HG03064 (cell line): ENCODE measurements around the gene RMI1.
"Not testable (repeated sequence)": the region's sequence is repeated elsewhere in the genome, so short reads cannot be mapped to it uniquely, and the experiment has no call there.

Source experiments
- ATAC-seq: cut with Tn5 transposase; IDR thresholded peaks from one replicate; pipeline ENCODE4 v1.9.1; 2021; ENCODE audit warnings: low read depth; ENCODE audit not compliant: unreplicated experiment

RMI1 gene

DNA sequence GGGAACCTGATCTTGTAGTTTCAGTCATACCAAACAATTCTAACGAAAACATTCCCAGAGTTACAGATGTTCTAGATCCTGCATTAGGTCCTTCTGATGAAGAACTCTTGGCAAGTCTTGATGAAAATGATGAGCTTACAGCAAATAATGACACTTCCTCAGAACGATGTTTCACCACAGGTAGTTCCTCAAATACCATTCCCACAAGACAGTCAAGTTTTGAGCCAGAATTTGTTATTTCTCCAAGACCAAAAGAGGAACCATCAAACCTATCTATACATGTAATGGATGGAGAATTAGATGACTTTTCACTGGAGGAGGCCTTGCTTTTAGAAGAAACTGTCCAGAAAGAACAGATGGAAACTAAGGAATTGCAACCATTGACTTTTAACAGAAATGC lies 21.0 kb downstream of the RMI1 start:
- no peak for ATAC-seq

DNA sequence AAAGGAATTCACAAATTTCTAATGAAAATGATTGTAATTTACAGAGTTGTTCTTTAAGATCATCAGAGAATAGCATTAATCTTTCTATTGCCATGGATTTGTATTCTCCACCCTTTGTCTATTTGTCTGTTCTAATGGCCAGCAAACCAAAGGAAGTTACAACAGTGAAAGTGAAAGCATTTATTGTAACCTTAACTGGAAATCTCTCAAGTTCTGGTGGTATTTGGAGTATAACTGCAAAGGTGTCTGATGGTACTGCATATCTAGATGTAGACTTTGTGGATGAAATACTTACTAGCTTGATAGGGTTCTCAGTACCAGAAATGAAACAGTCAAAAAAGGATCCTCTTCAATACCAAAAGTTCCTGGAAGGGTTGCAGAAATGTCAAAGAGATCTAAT lies 21.7 kb downstream of the RMI1 start:
- no peak for ATAC-seq

DNA sequence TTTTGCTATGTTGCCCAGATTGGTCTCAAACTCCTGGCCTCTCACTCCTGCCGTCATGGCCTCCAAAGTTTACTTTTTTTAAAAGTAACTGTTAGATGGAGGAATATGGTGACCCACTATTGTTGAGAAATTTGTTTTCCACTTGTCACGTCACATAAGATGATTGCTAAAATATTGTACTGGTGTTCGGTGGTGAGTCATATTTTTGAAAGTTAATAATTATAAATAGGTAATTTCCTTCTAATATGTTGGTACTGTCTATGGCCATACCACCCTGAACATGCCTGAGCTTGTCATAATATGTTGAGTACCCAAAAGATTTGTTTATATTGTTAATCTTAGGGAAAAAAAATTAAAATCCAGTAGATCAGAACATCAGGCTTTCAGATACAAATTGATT lies 22.6 kb downstream of the RMI1 start:
- no peak for ATAC-seq

DNA sequence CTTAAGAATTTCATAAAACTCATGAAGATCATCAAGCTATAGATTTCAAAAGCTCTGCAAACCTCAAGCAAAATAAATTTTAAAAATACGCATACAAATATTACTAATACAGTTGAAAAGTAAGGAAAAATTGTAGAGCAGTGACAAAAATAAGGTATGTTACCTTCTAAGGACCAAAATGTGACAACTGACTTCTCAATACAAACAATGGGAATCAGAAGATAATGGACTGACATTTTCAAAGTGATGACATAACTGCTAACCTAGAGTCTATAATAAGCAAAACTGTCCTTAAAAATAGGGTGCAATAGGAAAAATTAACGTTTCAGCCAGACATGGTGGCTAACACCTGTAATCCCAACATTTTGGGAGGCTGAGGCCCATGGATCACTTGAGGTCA lies 27.1 kb downstream of the RMI1 start:
- ATAC-seq, result no peak

DNA sequence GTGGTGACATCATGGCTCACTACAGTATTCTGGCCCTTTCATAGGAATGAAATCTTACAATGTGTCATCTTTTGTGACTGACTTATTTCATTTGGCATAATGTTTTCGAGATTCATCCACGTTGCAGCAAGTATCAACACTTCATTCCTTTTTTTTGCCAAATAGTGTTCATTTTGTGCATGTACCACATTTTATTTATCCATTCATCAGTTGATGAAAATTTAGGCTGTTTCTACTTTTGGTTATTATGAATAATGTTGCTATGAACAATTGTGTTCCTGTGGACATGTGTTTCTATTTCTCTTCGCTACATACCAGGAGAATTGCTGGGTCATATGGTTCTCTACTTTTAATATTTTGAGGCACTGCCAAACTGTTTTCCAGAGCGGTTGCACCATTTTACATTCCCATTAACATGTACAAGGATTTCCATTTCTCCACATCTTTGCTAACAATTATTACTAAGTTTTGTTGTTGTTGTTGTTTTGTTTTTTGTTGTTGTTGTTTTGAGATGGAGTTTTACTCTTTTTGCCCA lies 43.5 kb downstream of the RMI1 start:
- no peak for ATAC-seq

DNA sequence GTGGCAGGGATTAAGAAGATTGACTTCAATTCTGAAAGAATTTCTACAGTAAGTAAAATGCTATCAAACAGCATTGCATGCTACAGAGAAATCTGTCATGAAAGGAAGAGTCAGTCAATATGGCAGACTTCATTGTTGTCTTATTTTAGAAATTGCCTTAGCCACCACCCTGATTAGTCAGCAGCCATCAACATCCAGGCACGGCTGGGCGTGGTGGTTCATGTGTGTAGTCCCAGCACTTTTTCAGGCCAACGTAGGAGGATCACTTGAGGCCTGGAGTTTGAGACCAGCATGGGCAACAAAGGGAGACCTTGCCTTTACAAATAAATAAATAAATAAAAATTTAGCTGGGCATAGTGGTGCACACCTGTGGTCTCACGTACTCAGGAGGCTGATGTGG lies 46.6 kb downstream of the RMI1 start:
- ATAC-seq, result no peak

DNA sequence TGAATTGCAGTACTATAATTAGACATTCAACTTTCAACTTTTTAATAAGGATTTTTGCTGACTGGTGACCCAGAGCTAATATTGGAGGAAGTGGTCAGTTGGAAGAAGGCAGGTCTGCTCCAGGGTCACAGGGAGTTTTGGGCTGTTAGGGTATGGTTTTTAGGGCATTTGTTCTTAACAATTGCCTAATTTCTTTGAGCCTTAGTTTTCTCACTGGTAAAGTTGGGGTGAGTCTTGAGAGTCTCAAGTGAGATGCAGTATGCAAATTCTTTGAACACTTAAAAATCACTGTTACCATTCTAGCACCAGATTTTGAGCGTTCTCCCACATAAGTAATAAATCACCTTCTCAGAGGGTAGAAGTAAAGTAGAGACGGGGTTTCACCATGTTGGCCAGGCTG lies 50.9 kb downstream of the RMI1 start:
- no peak for ATAC-seq

DNA sequence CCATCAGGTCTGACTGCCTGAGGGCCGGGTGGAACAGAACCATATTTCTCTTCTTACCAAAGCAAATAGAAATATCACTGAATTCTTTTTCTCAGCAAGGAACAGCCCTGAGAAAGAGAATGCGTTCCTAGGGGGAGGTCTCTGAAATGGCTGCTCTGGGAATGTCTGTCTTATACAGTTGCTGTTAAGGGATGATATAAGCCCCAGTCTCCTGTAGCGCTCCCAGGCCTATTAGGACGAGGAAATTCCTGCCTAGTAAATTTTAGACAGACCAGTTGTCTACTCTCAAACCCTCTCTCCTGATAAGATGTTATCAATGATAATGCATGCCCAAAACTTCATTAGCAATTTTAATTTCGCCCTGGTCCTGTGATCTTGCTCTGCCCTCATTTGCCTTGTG lies 61.3 kb downstream of the RMI1 start:
- not testable (repeated sequence) for ATAC-seq

DNA sequence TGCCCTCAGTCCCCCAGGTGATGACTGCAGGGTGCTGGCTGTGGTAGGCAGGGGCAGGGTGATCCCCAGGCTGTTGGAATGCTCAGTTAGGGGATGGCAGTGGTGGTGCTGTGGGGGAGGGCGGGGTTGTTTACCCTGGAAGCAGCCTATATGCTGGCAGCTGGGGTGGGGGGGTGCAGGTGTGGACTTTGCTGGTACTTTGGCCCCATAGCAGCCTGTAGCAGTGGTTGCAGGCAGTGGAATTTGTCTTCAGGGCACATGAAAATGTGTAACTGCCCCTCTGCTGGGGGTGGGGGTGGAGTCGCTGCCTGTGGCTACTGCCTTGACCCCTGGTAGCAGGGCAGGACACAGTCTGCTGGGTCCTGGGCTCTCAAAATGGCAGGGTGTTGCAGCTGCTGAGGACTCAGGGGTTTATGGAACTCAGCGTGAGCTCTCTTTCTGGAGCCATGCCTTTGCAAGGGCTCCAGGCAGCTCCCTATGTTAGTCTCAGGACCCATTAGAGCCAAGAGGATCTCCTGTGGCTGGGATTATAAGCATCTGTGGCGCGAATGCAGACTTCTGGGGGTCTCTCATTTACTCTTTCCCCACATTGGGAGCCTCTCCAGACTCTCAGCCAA lies 65.0 kb downstream of the RMI1 start:
- no peak for ATAC-seq
